Liver (tissue), 9 donors: ENCODE results near the gene COL4A1. TPM values are rescaled to one million over a fixed set of nuclear protein-coding genes. Genes with fewer than 3 reads are reported as not detected.

Experiments used
- DNase-seq: peaks from one replicate; pipeline ENCODE4 v3.0.0-alpha.2; 2017; ENCODE audit warnings: low spot score
- H3K27ac ChIP-seq, 2 donors: one replicate each; pipeline ENCODE4 v1.7.0; 2013; ENCODE audit warnings: inconsistent platforms in 2 of 2, low read length in 2 of 2, control low read depth in 1 of 2, low read depth in 1 of 2, mild to moderate bottlenecking in 1 of 2
- H3K27me3 ChIP-seq, 4 donors: one replicate each; pipeline versions ENCODE4 v1.6.1 to v1.7.0; 2013; ENCODE audit warnings: low read length in 3 of 4, inconsistent platforms in 1 of 4, mild to moderate bottlenecking in 1 of 4, moderate library complexity in 1 of 4; ENCODE audit not compliant: control insufficient read depth in 4 of 4, insufficient read depth in 4 of 4
- H3K36me3 ChIP-seq, 4 donors: one replicate each; pipeline versions ENCODE4 v1.6.1 to v1.7.0; 2013; ENCODE audit warnings: low read length in 3 of 4, mild to moderate bottlenecking in 3 of 4, low read depth in 1 of 4, moderate library complexity in 1 of 4; ENCODE audit not compliant: control insufficient read depth in 4 of 4, insufficient read depth in 3 of 4
- H3K4me1 ChIP-seq, 4 donors: one replicate each; pipeline versions ENCODE4 v1.6.1 to v1.7.0; 2013; ENCODE audit warnings: low read length in 3 of 4, mild to moderate bottlenecking in 3 of 4, moderate library complexity in 1 of 4; ENCODE audit not compliant: control insufficient read depth in 4 of 4, insufficient read depth in 4 of 4
- H3K4me3 ChIP-seq, 3 donors: one replicate each; pipeline versions ENCODE4 v1.6.1 to v1.7.0; 2013; ENCODE audit warnings: low read length in 3 of 3, control low read depth in 1 of 3, low read depth in 1 of 3, mild to moderate bottlenecking in 1 of 3
- H3K9ac ChIP-seq, 2 donors: one replicate each; pipeline ENCODE4 v1.7.0; 2013; ENCODE audit warnings: low read length in 2 of 2, mild to moderate bottlenecking in 2 of 2, moderate library complexity in 2 of 2, control low read depth in 1 of 2, low read depth in 1 of 2
- H3K9me3 ChIP-seq, 4 donors: one replicate each; pipeline versions ENCODE4 v1.6.1 to v1.7.0; 2013; ENCODE audit warnings: low read length in 3 of 4; ENCODE audit not compliant: control insufficient read depth in 4 of 4
- CTCF ChIP-seq: fragments of 150-350 bp; IDR thresholded peaks from 2 replicates; pipeline ENCODE4 v1.5.1; 2017; ENCODE audit warnings: improper control_type of control experiment, low read depth, low read length; ENCODE audit not compliant: missing input control
- EGR1 ChIP-seq, 2 donors: IDR thresholded peaks; 2 replicates each; pipeline ENCODE4 v1.6.1; 2016 to 2018; ENCODE audit warnings: antibody characterized with exemption in 2 of 2, low read depth in 2 of 2
- FOXA1 ChIP-seq: IDR thresholded peaks from 2 replicates; pipeline ENCODE4 v1.6.1; 2016; ENCODE audit warnings: antibody characterized with exemption
- FOXA2 ChIP-seq: IDR thresholded peaks from 2 replicates; pipeline ENCODE4 v1.6.1; 2016; ENCODE audit warnings: antibody characterized with exemption
- GABPA ChIP-seq, 2 donors: IDR thresholded peaks in 1 of 2; conservative IDR thresholded peaks in 1 of 2; 2 replicates each; pipeline ENCODE4 v1.6.1; 2016; ENCODE audit warnings: antibody characterized with exemption in 2 of 2, mild to moderate bottlenecking in 1 of 2, moderate library complexity in 1 of 2
- HNF4G ChIP-seq: IDR thresholded peaks from 2 replicates; pipeline ENCODE4 v1.6.1; 2016; ENCODE audit warnings: antibody characterized with exemption
- JUND ChIP-seq, 2 donors: IDR thresholded peaks; 2 replicates each; pipeline ENCODE4 v1.6.1; 2016; ENCODE audit warnings: antibody characterized with exemption in 2 of 2
- NR2F2 ChIP-seq: IDR thresholded peaks from 2 replicates; pipeline ENCODE4 v1.6.1; 2016; ENCODE audit warnings: antibody characterized with exemption
- RAD21 ChIP-seq, 2 donors: IDR thresholded peaks; 2 replicates each; pipeline ENCODE4 v1.6.1; 2016; ENCODE audit warnings: antibody characterized with exemption in 2 of 2, mild to moderate bottlenecking in 2 of 2
- REST ChIP-seq: IDR thresholded peaks from 2 replicates; pipeline ENCODE4 v1.6.1; 2016; ENCODE audit warnings: antibody characterized with exemption, mild to moderate bottlenecking
- RXRA ChIP-seq, 2 donors: IDR thresholded peaks; 2 replicates each; pipeline ENCODE4 v1.6.1; 2017 to 2018; ENCODE audit warnings: antibody characterized with exemption in 2 of 2, mild to moderate bottlenecking in 1 of 2
- SP1 ChIP-seq: IDR thresholded peaks from 2 replicates; pipeline ENCODE4 v1.6.1; 2018; ENCODE audit warnings: antibody characterized with exemption, mild to moderate bottlenecking
- TAF1 ChIP-seq: conservative IDR thresholded peaks from 2 replicates; pipeline ENCODE4 v1.6.1; 2016; ENCODE audit warnings: antibody characterized with exemption, mild to moderate bottlenecking
- YY1 ChIP-seq: IDR thresholded peaks from 2 replicates; pipeline ENCODE4 v1.6.1; 2016; ENCODE audit warnings: antibody characterized with exemption, mild to moderate bottlenecking
- ZBTB33 ChIP-seq: IDR thresholded peaks from 2 replicates; pipeline ENCODE4 v1.6.1; 2016; ENCODE audit warnings: antibody characterized with exemption
- WGBS: extraction: QIAGEN DNeasy Blood & Tissue Kit; methylation state at CpG from one replicate; pipeline ENCODE4 v1.1.7; 2013; 5-methylcytosine and 5-hydroxymethylcytosine counted together
- polyA plus RNA-seq, 2 donors: library from polyadenylated mRNA; stranded (reverse) in 1 of 2; unstranded in 1 of 2; fragments of 200-250 nt in 1 of 2; fragments of >200 nt in 1 of 2; fragmentation: Nextera tagmentation in 1 of 2; extraction: Ambion mirVana in 1 of 2; gene quantifications; one replicate each; pipeline versions ENCODE4 v1.2.1 to v1.2.3, GENCODE V29; 2013 to 2015
- total RNA-seq, 2 donors: library from RNA; depleted of rRNA; stranded (reverse); fragments of >200 nt; gene quantifications; one replicate each; pipeline ENCODE4 v1.2.3, GENCODE V29; 2014
- donor health status: healthy.
- donor health status: healthy.
- donor health status: healthy.
- donor health status: healthy.
- donor health status: healthy.

The COL4A1 gene
- total and polyA plus RNA-seq, 4 donors = 5.0 to 68.5 (median 37.9) TPM

GRCh38 chr13:110266431-110266809 is 40.5 kb downstream of the COL4A1 start:
- DNase-seq = no peak
- H3K4me1 ChIP-seq = peaks cover 0 to 2% (median 0%) of the 10 kb centered on the region in 4 donors
- no peaks in the 10 kb centered on the region for H3K27me3 ChIP-seq
- no peaks in the 10 kb centered on the region for H3K36me3 ChIP-seq
- no peak overlapping the region for H3K9ac ChIP-seq
- TF ChIP-seq REST = no peak
- no peak for TF ChIP-seq GABPA (IDR thresholded peaks at IDR 0.05 in 1 of 2, conservative IDR thresholded peaks at IDR 0.05 in 1 of 2)
- TF ChIP-seq SP1 = no peak
- TF ChIP-seq ZBTB33 = no peak
- TF ChIP-seq FOXA2 = no peak
- no peak for TF ChIP-seq TAF1
- H3K4me3 ChIP-seq = no peak overlapping the region
- H3K9me3 ChIP-seq = no peaks in the 10 kb centered on the region
- WGBS = 75% methylated on average over 8 of the region's 8 CpGs
- H3K27ac ChIP-seq = no peak overlapping the region

GRCh38 chr13:110265682-110266430 is 41.1 kb downstream of the COL4A1 start:
- H3K27ac ChIP-seq = no peak overlapping the region
- 71% methylated on average over 38 of the region's 38 CpGs for WGBS
- no peak for TF ChIP-seq FOXA2
- no peak for TF ChIP-seq TAF1
- no peak for TF ChIP-seq CTCF
- no peak for TF ChIP-seq SP1
- TF ChIP-seq NR2F2 = no peak
- no peak for TF ChIP-seq YY1
- no peak for TF ChIP-seq HNF4G
- TF ChIP-seq RXRA (IDR thresholded peaks at IDR 0.05) = no peak
- no peak for TF ChIP-seq FOXA1
- TF ChIP-seq EGR1 (IDR thresholded peaks at IDR 0.05; ENCODE audit: low read depth in 2 of 2) = no peak
- no peak for TF ChIP-seq JUND (IDR thresholded peaks at IDR 0.05)
- no peak for TF ChIP-seq RAD21 (IDR thresholded peaks at IDR 0.05)
- TF ChIP-seq ZBTB33 = no peak
- no peak for TF ChIP-seq GABPA (IDR thresholded peaks at IDR 0.05 in 1 of 2, conservative IDR thresholded peaks at IDR 0.05 in 1 of 2)
- DNase-seq = no peak
- H3K9me3 ChIP-seq = no peaks in the 10 kb centered on the region
- no peaks in the 10 kb centered on the region for H3K27me3 ChIP-seq
- no peak overlapping the region for H3K4me3 ChIP-seq
- H3K9ac ChIP-seq = no peak overlapping the region
- no peaks in the 10 kb centered on the region for H3K36me3 ChIP-seq
- H3K4me1 ChIP-seq = peaks cover 0 to 2% (median 0%) of the 10 kb centered on the region in 4 donors
